ENCODE measurements around the gene PCNA.

DNA sequence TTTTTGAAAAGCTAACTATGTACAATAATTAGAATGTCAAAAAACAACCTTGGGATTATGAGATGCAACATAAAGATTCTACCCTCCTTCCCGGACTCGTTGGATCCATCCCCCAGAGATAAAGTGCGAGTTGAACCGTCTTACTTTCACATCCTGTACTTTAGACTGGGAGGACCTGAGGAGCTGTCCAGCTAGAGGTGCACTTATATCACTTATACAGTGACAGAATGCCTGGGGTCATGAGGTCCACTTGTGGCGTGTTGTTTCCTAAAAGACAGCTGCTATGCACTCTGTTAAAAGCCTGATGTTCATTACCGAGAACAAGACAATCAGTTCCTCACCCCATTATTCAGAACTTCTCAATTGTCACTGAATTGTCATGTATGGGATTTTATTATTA, 9.1 kb upstream of the PCNA start:
- TF ChIP-seq, protein P1, sequence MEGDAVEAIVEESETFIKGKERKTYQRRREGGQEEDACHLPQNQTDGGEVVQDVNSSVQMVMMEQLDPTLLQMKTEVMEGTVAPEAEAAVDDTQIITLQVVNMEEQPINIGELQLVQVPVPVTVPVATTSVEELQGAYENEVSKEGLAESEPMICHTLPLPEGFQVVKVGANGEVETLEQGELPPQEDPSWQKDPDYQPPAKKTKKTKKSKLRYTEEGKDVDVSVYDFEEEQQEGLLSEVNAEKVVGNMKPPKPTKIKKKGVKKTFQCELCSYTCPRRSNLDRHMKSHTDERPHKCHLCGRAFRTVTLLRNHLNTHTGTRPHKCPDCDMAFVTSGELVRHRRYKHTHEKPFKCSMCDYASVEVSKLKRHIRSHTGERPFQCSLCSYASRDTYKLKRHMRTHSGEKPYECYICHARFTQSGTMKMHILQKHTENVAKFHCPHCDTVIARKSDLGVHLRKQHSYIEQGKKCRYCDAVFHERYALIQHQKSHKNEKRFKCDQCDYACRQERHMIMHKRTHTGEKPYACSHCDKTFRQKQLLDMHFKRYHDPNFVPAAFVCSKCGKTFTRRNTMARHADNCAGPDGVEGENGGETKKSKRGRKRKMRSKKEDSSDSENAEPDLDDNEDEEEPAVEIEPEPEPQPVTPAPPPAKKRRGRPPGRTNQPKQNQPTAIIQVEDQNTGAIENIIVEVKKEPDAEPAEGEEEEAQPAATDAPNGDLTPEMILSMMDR (IDR thresholded peaks at IDR 0.05 in 2 of 3, conservative IDR thresholded peaks at IDR 0.05 in 1 of 3; ENCODE audit: borderline replicate concordance in 1 of 3, insufficient read depth in 1 of 3, low read depth in 2 of 3, low read length in 2 of 3): no peak
- TF ChIP-seq, protein P2, sequence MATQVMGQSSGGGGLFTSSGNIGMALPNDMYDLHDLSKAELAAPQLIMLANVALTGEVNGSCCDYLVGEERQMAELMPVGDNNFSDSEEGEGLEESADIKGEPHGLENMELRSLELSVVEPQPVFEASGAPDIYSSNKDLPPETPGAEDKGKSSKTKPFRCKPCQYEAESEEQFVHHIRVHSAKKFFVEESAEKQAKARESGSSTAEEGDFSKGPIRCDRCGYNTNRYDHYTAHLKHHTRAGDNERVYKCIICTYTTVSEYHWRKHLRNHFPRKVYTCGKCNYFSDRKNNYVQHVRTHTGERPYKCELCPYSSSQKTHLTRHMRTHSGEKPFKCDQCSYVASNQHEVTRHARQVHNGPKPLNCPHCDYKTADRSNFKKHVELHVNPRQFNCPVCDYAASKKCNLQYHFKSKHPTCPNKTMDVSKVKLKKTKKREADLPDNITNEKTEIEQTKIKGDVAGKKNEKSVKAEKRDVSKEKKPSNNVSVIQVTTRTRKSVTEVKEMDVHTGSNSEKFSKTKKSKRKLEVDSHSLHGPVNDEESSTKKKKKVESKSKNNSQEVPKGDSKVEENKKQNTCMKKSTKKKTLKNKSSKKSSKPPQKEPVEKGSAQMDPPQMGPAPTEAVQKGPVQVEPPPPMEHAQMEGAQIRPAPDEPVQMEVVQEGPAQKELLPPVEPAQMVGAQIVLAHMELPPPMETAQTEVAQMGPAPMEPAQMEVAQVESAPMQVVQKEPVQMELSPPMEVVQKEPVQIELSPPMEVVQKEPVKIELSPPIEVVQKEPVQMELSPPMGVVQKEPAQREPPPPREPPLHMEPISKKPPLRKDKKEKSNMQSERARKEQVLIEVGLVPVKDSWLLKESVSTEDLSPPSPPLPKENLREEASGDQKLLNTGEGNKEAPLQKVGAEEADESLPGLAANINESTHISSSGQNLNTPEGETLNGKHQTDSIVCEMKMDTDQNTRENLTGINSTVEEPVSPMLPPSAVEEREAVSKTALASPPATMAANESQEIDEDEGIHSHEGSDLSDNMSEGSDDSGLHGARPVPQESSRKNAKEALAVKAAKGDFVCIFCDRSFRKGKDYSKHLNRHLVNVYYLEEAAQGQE (IDR thresholded peaks at IDR 0.05; ENCODE audit: low read depth): no peak
- no peak for TF ChIP-seq FOSL1 (IDR thresholded peaks at IDR 0.05; ENCODE audit: low read depth)
- TF ChIP-seq TCF7L2 (IDR thresholded peaks at IDR 0.05; ENCODE audit: borderline replicate concordance, extremely low read depth, insufficient read depth, insufficient read length): no peak
- TF ChIP-seq EZH2phosphoT487 (IDR thresholded peaks at IDR 0.05; ENCODE audit: borderline replicate concordance): no peak
- TF ChIP-seq SP1 (IDR thresholded peaks at IDR 0.05; ENCODE audit: low read depth): no peak
- no peak for TF ChIP-seq EZH2 (IDR thresholded peaks at IDR 0.05)
- TF ChIP-seq POLR2A (IDR thresholded peaks at IDR 0.05; ENCODE audit: borderline replicate concordance, extremely low read depth, insufficient read depth, insufficient read length): no peak
- TF ChIP-seq CEBPB (IDR thresholded peaks at IDR 0.05; ENCODE audit: low read depth): no peak
- TF ChIP-seq POLR2AphosphoS5 (IDR thresholded peaks at IDR 0.05; ENCODE audit: low read depth, low read length): no peak
- TF ChIP-seq YY1 (IDR thresholded peaks at IDR 0.05; ENCODE audit: extremely low read depth, insufficient replicate concordance, low read depth, low read length): no peak
- TF ChIP-seq ELF1 (IDR thresholded peaks at IDR 0.05; ENCODE audit: borderline replicate concordance, low read depth): no peak
